HepG2 (cell line): ENCODE data around the gene RPL41. TPM values are rescaled to one million over a fixed set of nuclear protein-coding genes. Genes with fewer than 3 reads are reported as not detected.
A peak's percentile ranks its signal among the peaks of the same experiment; 100 is the strongest.

Source experiments
- ATF5 ChIP-seq: sonication (generic); formaldehyde crosslinking; IDR thresholded peaks from 2 replicates; pipeline ENCODE4 v1.4.0; 2020; ENCODE audit warnings: mild to moderate bottlenecking, low read depth, missing genetic modification reagents
- CEBPB ChIP-seq: IDR thresholded peaks from 2 replicates; pipeline ENCODE4 v1.6.1; 2011; ENCODE audit warnings: low read depth, low read length, improper control_type of control experiment, borderline replicate concordance
- ELF4 ChIP-seq: sonication (generic); formaldehyde crosslinking; IDR thresholded peaks from 2 replicates; pipeline ENCODE4 v1.5.0; 2020; ENCODE audit warnings: missing genetic modification reagents, mild to moderate bottlenecking, moderate library complexity, borderline replicate concordance
- HES4 ChIP-seq: sonication (generic); formaldehyde crosslinking; IDR thresholded peaks from 2 replicates; pipeline ENCODE4 v1.9.0; 2021; ENCODE audit warnings: mild to moderate bottlenecking, missing genetic modification reagents, borderline replicate concordance
- KDM5A ChIP-seq: fragments of 200-600 bp; sonication (generic); IDR thresholded peaks from 2 replicates; pipeline ENCODE4 v1.7.0; 2018; ENCODE audit warnings: antibody characterized with exemption, mild to moderate bottlenecking, low read length, borderline replicate concordance
- SNAPC4 ChIP-seq: sonication (generic); formaldehyde crosslinking; IDR thresholded peaks from 2 replicates; pipeline ENCODE4 v1.4.0; 2020; ENCODE audit warnings: mild to moderate bottlenecking, missing genetic modification reagents
- TEAD2 ChIP-seq: sonication (generic); formaldehyde crosslinking; IDR thresholded peaks from 2 replicates; pipeline ENCODE4 v1.9.0; 2021; ENCODE audit warnings: missing genetic modification reagents
- ZBTB25 ChIP-seq: IDR thresholded peaks from 2 replicates; pipeline ENCODE4 v1.6.1; 2018; ENCODE audit warnings: missing genetic modification reagents
- ZNF546 ChIP-seq: sonication (generic); formaldehyde crosslinking; conservative IDR thresholded peaks from 2 replicates; pipeline ENCODE4 v1.8.1; 2023; ENCODE audit warnings: mild to moderate bottlenecking, missing genetic modification reagents
- polyA plus RNA-seq, 8 experiments: library from polyadenylated mRNA; depleted of rRNA in 3 of 8; stranded (reverse) in 7 of 8; unstranded in 1 of 8; fragments of >200 nt; fragmentation: Illumina TruSeq in 4 of 8; extraction: Trizol in 4 of 8; gene quantifications; 2 replicates each; pipeline versions ENCODE4 v1.2.1 to v1.2.3, GENCODE V29; 2011 to 2016; ENCODE audit warnings: low read depth in 4 of 8, missing spikeins in 1 of 8, mixed read lengths in 1 of 8; ENCODE audit not compliant: insufficient read depth in 1 of 8
- total RNA-seq, 5 experiments: library from RNA; depleted of rRNA; stranded (reverse); fragments of >200 nt; fragmentation: Illumina TruSeq; extraction: Trizol; gene quantifications; 2 replicates each; pipeline ENCODE4 v1.2.3, GENCODE V29; 2016; ENCODE audit warnings: low read depth in 1 of 5
- TF ChIP-seq, protein P1 (sequence below): sonication (generic); formaldehyde crosslinking; IDR thresholded peaks from one replicate; pipeline ENCODE4 v1.5.1; 2020; ENCODE audit warnings: mild to moderate bottlenecking, missing genetic modification reagents; ENCODE audit errors: not compliant biosample characterization
- TF ChIP-seq, protein P2 (sequence below): IDR thresholded peaks from 2 replicates; pipeline ENCODE4 v1.6.1; 2012; ENCODE audit warnings: inconsistent platforms

RPL41 gene
- total and polyA plus RNA-seq, 2 of the 13 experiments (the other 11 are each of a cell fraction or from before 2014, with no cell fraction given) = 4,012 to 7,670 TPM

GRCh38 chr12:56104815-56105608, 11.4 kb upstream of the RPL41 start (continued):
- TF ChIP-seq, protein P1, sequence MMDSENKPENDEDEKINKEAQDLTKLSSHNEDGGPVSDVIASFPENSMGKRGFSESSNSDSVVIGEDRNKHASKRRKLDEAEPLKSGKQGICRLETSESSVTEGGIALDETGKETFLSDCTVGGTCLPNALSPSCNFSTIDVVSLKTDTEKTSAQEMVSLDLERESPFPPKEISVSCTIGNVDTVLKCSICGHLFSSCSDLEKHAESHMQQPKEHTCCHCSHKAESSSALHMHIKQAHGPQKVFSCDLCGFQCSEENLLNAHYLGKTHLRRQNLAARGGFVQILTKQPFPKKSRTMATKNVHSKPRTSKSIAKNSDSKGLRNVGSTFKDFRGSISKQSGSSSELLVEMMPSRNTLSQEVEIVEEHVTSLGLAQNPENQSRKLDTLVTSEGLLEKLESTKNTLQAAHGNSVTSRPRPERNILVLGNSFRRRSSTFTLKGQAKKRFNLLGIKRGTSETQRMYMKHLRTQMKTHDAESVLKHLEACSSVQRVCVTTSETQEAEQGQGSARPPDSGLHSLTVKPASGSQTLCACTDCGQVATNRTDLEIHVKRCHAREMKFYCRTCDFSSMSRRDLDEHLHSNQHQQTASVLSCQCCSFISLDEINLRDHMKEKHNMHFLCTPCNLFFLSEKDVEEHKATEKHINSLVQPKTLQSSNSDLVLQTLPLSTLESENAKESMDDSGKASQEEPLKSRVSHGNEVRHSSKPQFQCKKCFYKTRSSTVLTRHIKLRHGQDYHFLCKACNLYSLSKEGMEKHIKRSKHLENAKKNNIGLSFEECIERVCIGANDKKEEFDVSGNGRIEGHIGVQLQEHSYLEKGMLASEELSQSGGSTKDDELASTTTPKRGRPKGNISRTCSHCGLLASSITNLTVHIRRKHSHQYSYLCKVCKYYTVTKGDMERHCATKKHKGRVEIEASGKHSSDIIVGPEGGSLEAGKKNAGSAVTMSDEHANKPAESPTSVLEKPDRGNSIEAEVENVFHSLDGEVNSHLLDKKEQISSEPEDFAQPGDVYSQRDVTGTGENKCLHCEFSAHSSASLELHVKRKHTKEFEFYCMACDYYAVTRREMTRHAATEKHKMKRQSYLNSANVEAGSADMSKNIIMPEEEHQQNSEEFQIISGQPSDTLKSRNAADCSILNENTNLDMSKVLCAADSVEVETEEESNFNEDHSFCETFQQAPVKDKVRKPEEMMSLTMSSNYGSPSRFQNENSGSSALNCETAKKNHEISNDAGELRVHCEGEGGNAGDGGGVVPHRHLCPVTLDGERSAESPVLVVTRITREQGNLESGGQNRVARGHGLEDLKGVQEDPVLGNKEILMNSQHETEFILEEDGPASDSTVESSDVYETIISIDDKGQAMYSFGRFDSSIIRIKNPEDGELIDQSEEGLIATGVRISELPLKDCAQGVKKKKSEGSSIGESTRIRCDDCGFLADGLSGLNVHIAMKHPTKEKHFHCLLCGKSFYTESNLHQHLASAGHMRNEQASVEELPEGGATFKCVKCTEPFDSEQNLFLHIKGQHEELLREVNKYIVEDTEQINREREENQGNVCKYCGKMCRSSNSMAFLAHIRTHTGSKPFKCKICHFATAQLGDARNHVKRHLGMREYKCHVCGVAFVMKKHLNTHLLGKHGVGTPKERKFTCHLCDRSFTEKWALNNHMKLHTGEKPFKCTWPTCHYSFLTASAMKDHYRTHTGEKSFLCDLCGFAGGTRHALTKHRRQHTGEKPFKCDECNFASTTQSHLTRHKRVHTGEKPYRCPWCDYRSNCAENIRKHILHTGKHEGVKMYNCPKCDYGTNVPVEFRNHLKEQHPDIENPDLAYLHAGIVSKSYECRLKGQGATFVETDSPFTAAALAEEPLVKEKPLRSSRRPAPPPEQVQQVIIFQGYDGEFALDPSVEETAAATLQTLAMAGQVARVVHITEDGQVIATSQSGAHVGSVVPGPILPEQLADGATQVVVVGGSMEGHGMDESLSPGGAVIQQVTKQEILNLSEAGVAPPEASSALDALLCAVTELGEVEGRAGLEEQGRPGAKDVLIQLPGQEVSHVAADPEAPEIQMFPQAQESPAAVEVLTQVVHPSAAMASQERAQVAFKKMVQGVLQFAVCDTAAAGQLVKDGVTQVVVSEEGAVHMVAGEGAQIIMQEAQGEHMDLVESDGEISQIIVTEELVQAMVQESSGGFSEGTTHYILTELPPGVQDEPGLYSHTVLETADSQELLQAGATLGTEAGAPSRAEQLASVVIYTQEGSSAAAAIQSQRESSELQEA (CRISPR knock-in tag) = no peak
- 0 out of 2 replicates have a peak, but pooled peaks have one; percentile 3 for TF ChIP-seq TEAD2 (CRISPR knock-in tag)
- TF ChIP-seq CEBPB = no peak
- TF ChIP-seq HES4 (CRISPR knock-in tag) = peak; percentile 78
- TF ChIP-seq ELF4 = no peak
- 0 out of 2 replicates have a peak, but pooled peaks have one; percentile 4 for TF ChIP-seq SNAPC4 (CRISPR knock-in tag)
- TF ChIP-seq ZBTB25 (CRISPR knock-in tag) = no peak
- TF ChIP-seq ZNF546 (CRISPR knock-in tag) = 0 out of 2 replicates have a peak, but pooled peaks have one; percentile 41
- TF ChIP-seq, protein P2, sequence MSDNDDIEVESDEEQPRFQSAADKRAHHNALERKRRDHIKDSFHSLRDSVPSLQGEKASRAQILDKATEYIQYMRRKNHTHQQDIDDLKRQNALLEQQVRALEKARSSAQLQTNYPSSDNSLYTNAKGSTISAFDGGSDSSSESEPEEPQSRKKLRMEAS = peak; percentile 83
- peak; percentile 9; the same call in 1 of the 2 replicates for TF ChIP-seq ATF5 (CRISPR knock-in tag)
- 0 out of 2 replicates have a peak, but pooled peaks have one; percentile 17 for TF ChIP-seq KDM5A
